Measurements from ENCODE around the gene HOXB3.

HOXB3 gene

GRCh38 chr17:48613862-48614694 is 24.0 kb upstream of the HOXB3 start:
- peak overlapping the region; percentile 47 for H3K4me3 ChIP-seq (ENCODE audit: low read length)
- H3K27me3 ChIP-seq (ENCODE audit: control insufficient read depth, insufficient read depth, low read length), result peaks cover 36% of the 10 kb centered on the region
- no peaks in the 10 kb centered on the region for H3K36me3 ChIP-seq (ENCODE audit: control insufficient read depth, insufficient read depth, low read length)
- peaks cover 5% of the 10 kb centered on the region for H3K4me1 ChIP-seq (ENCODE audit: control insufficient read depth, insufficient read depth, low read length)
- H3K9ac ChIP-seq (ENCODE audit: low read length), result no peak overlapping the region
- no peak overlapping the region for H3K27ac ChIP-seq (ENCODE audit: low read depth, low read length)

GRCh38 chr17:48612854-48613691 is 23.0 kb upstream of the HOXB3 start:
- peak overlapping the region; percentile 82 for H3K4me3 ChIP-seq (ENCODE audit: low read length)
- H3K36me3 ChIP-seq (ENCODE audit: control insufficient read depth, insufficient read depth, low read length), result no peaks in the 10 kb centered on the region
- H3K27me3 ChIP-seq (ENCODE audit: control insufficient read depth, insufficient read depth, low read length), result peaks cover 32% of the 10 kb centered on the region
- peak overlapping the region; percentile 33 for H3K9ac ChIP-seq (ENCODE audit: low read length)
- H3K4me1 ChIP-seq (ENCODE audit: control insufficient read depth, insufficient read depth, low read length), result peaks cover 4% of the 10 kb centered on the region
- no peak overlapping the region for H3K27ac ChIP-seq (ENCODE audit: low read depth, low read length)

DNA sequence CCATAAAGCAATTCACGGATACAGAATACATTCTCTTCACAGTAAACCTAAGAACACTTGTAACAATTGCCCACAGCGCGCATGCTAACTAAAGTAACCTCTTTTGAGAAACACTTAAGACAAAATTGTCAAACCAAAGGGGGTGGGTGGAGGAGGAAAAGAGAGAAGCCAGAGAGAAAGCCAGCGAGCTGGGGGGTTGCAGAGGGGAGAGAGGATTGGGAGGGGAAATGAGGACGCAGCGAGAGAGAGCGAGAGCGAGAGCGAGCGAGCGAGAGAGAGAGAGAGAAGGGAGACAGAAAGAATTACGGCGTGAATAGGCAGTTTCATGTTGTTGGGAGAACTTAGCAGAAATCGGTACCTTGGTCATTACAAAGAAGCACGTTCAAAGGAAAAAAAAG is 22.4 kb upstream of the HOXB3 start:
- H3K27me3 ChIP-seq (ENCODE audit: control insufficient read depth, insufficient read depth, low read length), result peaks cover 26% of the 10 kb centered on the region

GRCh38 chr17:48611681-48612455 is 21.8 kb upstream of the HOXB3 start:
- Histone ChIP-seq H3K9ac (ENCODE audit: low read length) (no peak overlapping the region), H3K4me1 (ENCODE audit: control insufficient read depth, insufficient read depth, low read length) (no peaks in the 10 kb centered on the region), H3K4me3 (ENCODE audit: low read length) (peak overlapping the region; percentile 82), H3K36me3 (ENCODE audit: control insufficient read depth, insufficient read depth, low read length) (no peaks in the 10 kb centered on the region), H3K27ac (ENCODE audit: low read depth, low read length) (no peak overlapping the region), H3K27me3 (ENCODE audit: control insufficient read depth, insufficient read depth, low read length) (peaks cover 21% of the 10 kb centered on the region)

More for the DNA sequence above, 22.4 kb upstream of the HOXB3 start:
- Histone ChIP-seq H3K27ac (ENCODE audit: low read depth, low read length) (no peak overlapping the region), H3K36me3 (ENCODE audit: control insufficient read depth, insufficient read depth, low read length) (no peaks in the 10 kb centered on the region), H3K4me3 (ENCODE audit: low read length) (peak overlapping the region; percentile 82), H3K4me1 (ENCODE audit: control insufficient read depth, insufficient read depth, low read length) (no peaks in the 10 kb centered on the region), H3K9ac (ENCODE audit: low read length) (no peak overlapping the region)

GRCh38 chr17:48611213-48611612 is 21.2 kb upstream of the HOXB3 start:
- peak overlapping the region; percentile 10 for H3K9ac ChIP-seq (ENCODE audit: low read length)
- H3K27ac ChIP-seq (ENCODE audit: low read depth, low read length), result peak overlapping the region; percentile 74
- H3K36me3 ChIP-seq (ENCODE audit: control insufficient read depth, insufficient read depth, low read length), result no peaks in the 10 kb centered on the region
- peaks cover 15% of the 10 kb centered on the region for H3K27me3 ChIP-seq (ENCODE audit: control insufficient read depth, insufficient read depth, low read length)
- no peaks in the 10 kb centered on the region for H3K4me1 ChIP-seq (ENCODE audit: control insufficient read depth, insufficient read depth, low read length)
- H3K4me3 ChIP-seq (ENCODE audit: low read length), result peak overlapping the region; percentile 82

GRCh38 chr17:48610282-48611211 is 20.5 kb upstream of the HOXB3 start, which contains the start of gene HOXB7:
Gene HOXB7, minus strand, starts transcription at chr17:48611017. Its CDS starts 99 bp downstream, at chr17:48610918.
- Histone ChIP-seq H3K27me3 (ENCODE audit: control insufficient read depth, insufficient read depth, low read length) (peaks cover 14% of the 10 kb centered on the region), H3K4me1 (ENCODE audit: control insufficient read depth, insufficient read depth, low read length) (no peaks in the 10 kb centered on the region), H3K4me3 (ENCODE audit: low read length) (peak within 1 kb of the TSS; percentile 82), H3K9ac (ENCODE audit: low read length) (peak within 1 kb of the TSS; percentile 34), H3K27ac (ENCODE audit: low read depth, low read length) (peak within 1 kb of the TSS; percentile 74), H3K36me3 (ENCODE audit: control insufficient read depth, insufficient read depth, low read length) (no peaks in the 10 kb centered on the region)

GRCh38 chr17:48609759-48610281 is 19.8 kb upstream of the HOXB3 start:
- no peak overlapping the region for H3K9ac ChIP-seq (ENCODE audit: low read length)
- H3K27ac ChIP-seq (ENCODE audit: low read depth, low read length), result peak overlapping the region; percentile 19
- peaks cover 19% of the 10 kb centered on the region for H3K27me3 ChIP-seq (ENCODE audit: control insufficient read depth, insufficient read depth, low read length)
- H3K36me3 ChIP-seq (ENCODE audit: control insufficient read depth, insufficient read depth, low read length), result no peaks in the 10 kb centered on the region
- H3K4me3 ChIP-seq (ENCODE audit: low read length), result peak overlapping the region; percentile 82
- H3K4me1 ChIP-seq (ENCODE audit: control insufficient read depth, insufficient read depth, low read length), result no peaks in the 10 kb centered on the region

DNA sequence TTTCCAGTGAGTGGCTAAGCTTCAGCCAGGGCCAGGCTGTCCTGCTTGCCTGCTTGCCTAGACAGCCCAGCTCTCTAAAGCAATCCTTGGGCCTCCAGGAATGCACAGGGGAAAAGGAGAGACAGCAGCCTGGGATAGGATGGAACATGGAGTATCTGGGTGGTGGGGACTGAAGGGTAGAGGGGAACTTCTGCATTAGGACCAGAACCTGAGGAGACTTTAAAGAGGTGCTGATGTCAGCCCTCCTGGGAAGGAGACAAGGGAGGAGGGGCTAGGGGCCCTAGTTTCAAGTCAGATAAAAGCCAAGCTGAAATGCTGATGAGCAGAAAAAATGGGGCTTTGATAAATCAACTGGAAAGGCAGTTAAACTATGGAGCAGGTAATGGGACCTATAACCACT is 19.0 kb upstream of the HOXB3 start:
- no peaks in the 10 kb centered on the region for H3K36me3 ChIP-seq (ENCODE audit: control insufficient read depth, insufficient read depth, low read length)
- no peak overlapping the region for H3K27ac ChIP-seq (ENCODE audit: low read depth, low read length)
- H3K9ac ChIP-seq (ENCODE audit: low read length), result no peak overlapping the region
- H3K4me1 ChIP-seq (ENCODE audit: control insufficient read depth, insufficient read depth, low read length), result no peaks in the 10 kb centered on the region
- no peak overlapping the region for H3K4me3 ChIP-seq (ENCODE audit: low read length)
- H3K27me3 ChIP-seq (ENCODE audit: control insufficient read depth, insufficient read depth, low read length), result peaks cover 15% of the 10 kb centered on the region

GRCh38 chr17:48608494-48608834 is 18.4 kb upstream of the HOXB3 start:
- Histone ChIP-seq H3K27me3 (ENCODE audit: control insufficient read depth, insufficient read depth, low read length) (peaks cover 14% of the 10 kb centered on the region), H3K27ac (ENCODE audit: low read depth, low read length) (no peak overlapping the region), H3K4me1 (ENCODE audit: control insufficient read depth, insufficient read depth, low read length) (no peaks in the 10 kb centered on the region), H3K36me3 (ENCODE audit: control insufficient read depth, insufficient read depth, low read length) (no peaks in the 10 kb centered on the region), H3K9ac (ENCODE audit: low read length) (no peak overlapping the region), H3K4me3 (ENCODE audit: low read length) (no peak overlapping the region)

GRCh38 chr17:48606892-48607614 is 17.0 kb upstream of the HOXB3 start:
- Histone ChIP-seq H3K9ac (ENCODE audit: low read length) (no peak overlapping the region), H3K36me3 (ENCODE audit: control insufficient read depth, insufficient read depth, low read length) (no peaks in the 10 kb centered on the region), H3K4me3 (ENCODE audit: low read length) (no peak overlapping the region), H3K4me1 (ENCODE audit: control insufficient read depth, insufficient read depth, low read length) (peaks cover under 1% of the 10 kb centered on the region), H3K27ac (ENCODE audit: low read depth, low read length) (no peak overlapping the region), H3K27me3 (ENCODE audit: control insufficient read depth, insufficient read depth, low read length) (peaks cover 10% of the 10 kb centered on the region)

Measured in rectal smooth muscle tissue (tissue), 1 donor.